HEK293 (cell line): ENCODE results near the gene KIAA0319L.

ENCODE experiments used
- KLF9 ChIP-seq: fragments of 450-650 bp; formaldehyde crosslinking; IDR thresholded peaks from 2 replicates; pipeline ENCODE4 v1.5.1; 2016; ENCODE audit warnings: missing biosample characterization, missing genetic modification characterization, low read depth
- TCF7L2 ChIP-seq: IDR thresholded peaks from 2 replicates; pipeline ENCODE4 v1.6.1; 2011; ENCODE audit warnings: low read depth, mild to moderate bottlenecking, inconsistent platforms, low read length, moderate library complexity, borderline replicate concordance
- ZNF830 ChIP-seq: fragments of 450-650 bp; IDR thresholded peaks from 2 replicates; pipeline ENCODE4 v1.5.0; 2018; ENCODE audit warnings: missing biosample characterization, missing genetic modification characterization, low read depth, mild to moderate bottlenecking, moderate library complexity
- TF ChIP-seq, protein P1 (sequence below): fragments of 450-650 bp; formaldehyde crosslinking; IDR thresholded peaks from 2 replicates; pipeline ENCODE4 v1.5.1; 2016; ENCODE audit warnings: missing biosample characterization, missing genetic modification characterization
- TF ChIP-seq, protein P2 (sequence below): fragments of 450-650 bp; formaldehyde crosslinking; IDR thresholded peaks from 2 replicates; pipeline ENCODE4 v1.5.1; 2017; ENCODE audit warnings: missing biosample characterization, missing genetic modification characterization

DNA sequence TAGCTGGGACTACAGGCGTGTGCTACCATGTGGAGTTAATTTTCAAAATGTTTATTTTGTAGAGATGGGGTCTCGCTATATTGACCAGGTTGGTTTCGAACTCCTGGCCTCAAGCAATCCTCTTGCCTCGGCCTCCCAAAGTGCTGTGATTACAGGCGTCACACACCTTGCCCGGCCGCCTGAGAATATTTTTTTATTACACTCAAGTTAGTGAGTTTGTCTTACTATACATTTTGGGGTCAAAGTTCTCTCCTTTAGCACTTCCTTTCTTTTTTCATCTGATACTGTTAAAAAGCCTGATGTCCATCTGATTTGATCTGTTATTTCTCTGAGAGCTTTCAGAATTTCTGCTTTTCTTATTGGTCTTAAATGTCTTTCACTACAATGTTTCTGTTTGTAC, 128.8 kb downstream of the KIAA0319L start:
- TF ChIP-seq, protein P1, sequence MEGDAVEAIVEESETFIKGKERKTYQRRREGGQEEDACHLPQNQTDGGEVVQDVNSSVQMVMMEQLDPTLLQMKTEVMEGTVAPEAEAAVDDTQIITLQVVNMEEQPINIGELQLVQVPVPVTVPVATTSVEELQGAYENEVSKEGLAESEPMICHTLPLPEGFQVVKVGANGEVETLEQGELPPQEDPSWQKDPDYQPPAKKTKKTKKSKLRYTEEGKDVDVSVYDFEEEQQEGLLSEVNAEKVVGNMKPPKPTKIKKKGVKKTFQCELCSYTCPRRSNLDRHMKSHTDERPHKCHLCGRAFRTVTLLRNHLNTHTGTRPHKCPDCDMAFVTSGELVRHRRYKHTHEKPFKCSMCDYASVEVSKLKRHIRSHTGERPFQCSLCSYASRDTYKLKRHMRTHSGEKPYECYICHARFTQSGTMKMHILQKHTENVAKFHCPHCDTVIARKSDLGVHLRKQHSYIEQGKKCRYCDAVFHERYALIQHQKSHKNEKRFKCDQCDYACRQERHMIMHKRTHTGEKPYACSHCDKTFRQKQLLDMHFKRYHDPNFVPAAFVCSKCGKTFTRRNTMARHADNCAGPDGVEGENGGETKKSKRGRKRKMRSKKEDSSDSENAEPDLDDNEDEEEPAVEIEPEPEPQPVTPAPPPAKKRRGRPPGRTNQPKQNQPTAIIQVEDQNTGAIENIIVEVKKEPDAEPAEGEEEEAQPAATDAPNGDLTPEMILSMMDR (tag by site-specific recombination), result no peak
- TF ChIP-seq TCF7L2, result no peak
- TF ChIP-seq ZNF830 (tag by site-specific recombination), result no peak
- TF ChIP-seq KLF9 (tag by site-specific recombination), result no peak
- TF ChIP-seq, protein P2, sequence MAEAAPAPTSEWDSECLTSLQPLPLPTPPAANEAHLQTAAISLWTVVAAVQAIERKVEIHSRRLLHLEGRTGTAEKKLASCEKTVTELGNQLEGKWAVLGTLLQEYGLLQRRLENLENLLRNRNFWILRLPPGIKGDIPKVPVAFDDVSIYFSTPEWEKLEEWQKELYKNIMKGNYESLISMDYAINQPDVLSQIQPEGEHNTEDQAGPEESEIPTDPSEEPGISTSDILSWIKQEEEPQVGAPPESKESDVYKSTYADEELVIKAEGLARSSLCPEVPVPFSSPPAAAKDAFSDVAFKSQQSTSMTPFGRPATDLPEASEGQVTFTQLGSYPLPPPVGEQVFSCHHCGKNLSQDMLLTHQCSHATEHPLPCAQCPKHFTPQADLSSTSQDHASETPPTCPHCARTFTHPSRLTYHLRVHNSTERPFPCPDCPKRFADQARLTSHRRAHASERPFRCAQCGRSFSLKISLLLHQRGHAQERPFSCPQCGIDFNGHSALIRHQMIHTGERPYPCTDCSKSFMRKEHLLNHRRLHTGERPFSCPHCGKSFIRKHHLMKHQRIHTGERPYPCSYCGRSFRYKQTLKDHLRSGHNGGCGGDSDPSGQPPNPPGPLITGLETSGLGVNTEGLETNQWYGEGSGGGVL, result no peak
